ENCODE measurements around the gene ADGRG3. TPM values are rescaled to one million over a fixed set of nuclear protein-coding genes. Genes with fewer than 3 reads are reported as not detected.

The ADGRG3 gene
- total RNA-seq, 4 donors from 2014 or later, result 2.3 to 17.7 (median 4.4) TPM

DNA sequence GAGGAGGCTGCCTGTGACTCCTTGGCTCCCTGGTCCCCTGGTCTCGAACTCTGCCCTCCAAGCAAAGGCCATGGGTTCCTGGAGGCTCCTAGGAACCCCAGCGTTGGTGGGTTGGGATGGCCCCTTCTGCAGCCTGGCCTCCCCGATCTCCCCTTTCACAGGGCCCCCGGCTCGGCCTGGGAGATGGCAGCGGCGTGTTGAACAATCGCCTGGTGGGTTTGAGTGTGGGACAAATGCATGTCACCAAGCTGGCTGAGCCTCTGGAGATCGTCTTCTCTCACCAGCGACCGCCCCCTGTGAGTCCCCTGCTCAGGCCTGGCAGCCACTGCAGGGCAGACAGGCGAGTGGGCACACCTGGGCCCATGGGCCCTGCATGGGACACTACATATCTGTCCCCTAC, 10.9 kb downstream of the ADGRG3 start:
- ATAC-seq (ENCODE audit: low FRiP score) (no peak), DNase-seq (ENCODE audit: low spot score) (no peak)
- no peak for TF ChIP-seq CTCF (IDR thresholded peaks at IDR 0.05)

DNA sequence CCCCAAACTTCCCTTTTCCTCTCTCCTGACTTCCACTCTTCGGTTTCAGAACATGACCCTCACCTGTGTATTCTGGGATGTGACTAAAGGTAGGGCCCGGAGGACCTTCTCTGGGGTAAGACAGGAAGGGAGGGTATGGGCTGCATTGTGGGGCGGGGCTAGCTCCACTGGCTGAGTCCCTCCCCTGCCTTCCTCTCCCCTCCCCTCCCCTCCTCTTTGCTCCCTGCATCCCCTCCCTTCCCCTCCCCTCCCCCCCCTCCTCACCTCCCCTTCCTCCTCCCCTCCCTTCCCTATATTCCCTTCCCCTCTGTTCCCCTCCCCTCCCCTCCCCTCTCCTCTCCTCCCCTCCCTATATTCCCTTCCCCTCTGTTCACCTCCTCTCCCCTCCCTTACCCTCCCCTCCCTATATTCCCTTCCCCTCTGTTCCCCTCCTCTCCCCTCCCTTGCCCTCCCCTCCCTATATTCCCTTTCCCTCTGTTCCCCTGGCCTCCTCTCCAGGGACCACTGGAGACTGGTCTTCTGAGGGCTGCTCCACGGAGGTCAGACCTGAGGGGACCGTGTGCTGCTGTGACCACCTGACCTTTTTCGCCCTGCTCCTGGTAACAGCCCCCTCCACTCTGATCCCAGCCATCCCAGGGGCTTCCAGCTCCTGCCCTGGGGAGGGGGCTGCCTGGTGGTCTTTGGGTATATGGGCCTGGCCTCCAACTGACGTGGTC, 11.8 kb downstream of the ADGRG3 start:
- no peak for ATAC-seq (ENCODE audit: low FRiP score)
- TF ChIP-seq CTCF (IDR thresholded peaks at IDR 0.05), result no peak

GRCh38 chr16:57680842-57681375, 12.8 kb downstream of the ADGRG3 start:
- ATAC-seq (ENCODE audit: low FRiP score), result no peak
- no peak for DNase-seq (ENCODE audit: low spot score)
- no peak for TF ChIP-seq CTCF (IDR thresholded peaks at IDR 0.05)

More for the DNA sequence above, 11.8 kb downstream of the ADGRG3 start:
- DNase-seq (ENCODE audit: low spot score), result no peak

DNA sequence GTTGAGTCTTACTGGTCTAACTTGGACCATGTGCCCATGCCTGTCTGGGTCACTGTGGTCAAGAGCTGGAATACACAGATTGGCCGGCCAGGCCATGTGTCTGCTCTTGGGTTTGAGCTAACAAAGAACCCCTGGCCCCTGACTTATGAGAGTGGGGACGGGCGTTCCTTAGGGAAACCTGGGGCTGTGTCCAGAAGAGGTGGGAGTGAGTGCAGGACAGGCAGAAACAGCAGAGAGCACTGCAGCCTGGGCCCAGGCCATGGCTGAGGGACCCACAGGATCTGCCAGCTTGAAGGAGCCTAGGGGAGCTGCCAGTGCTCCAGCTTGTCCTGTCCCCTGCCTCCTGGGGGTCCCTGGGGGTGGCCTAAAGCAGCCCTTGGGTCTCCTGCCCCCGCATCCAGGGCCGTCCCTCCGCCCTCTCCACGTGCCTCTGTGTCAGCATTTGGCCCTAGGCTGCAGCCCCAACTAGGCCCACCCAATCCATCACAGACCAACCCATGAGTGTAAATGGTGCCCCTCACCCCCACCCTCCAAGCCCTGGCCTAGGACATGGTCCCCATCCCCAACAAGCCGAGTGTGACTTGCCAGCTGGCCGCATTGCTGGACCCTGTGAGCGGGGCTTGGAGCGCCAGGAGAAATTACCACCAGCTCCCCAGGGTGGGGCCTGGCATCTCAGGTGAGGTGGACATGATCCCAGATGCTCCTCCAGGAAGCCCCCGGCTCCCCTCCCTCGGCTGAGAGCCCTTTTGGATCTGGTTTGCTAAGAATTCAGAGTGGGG, 14.0 kb downstream of the ADGRG3 start:
- no peak for DNase-seq (ENCODE audit: low spot score)
- TF ChIP-seq CTCF (IDR thresholded peaks at IDR 0.05), result no peak
- ATAC-seq (ENCODE audit: low FRiP score), result no peak

- no peak for ATAC-seq (ENCODE audit: low FRiP score)
- TF ChIP-seq CTCF (IDR thresholded peaks at IDR 0.05), result no peak
- no peak for DNase-seq (ENCODE audit: low spot score)
Measured at GRCh38 chr16:57682809-57683635, 14.9 kb downstream of the ADGRG3 start.

GRCh38 chr16:57683636-57684545, 15.8 kb downstream of the ADGRG3 start:
- TF ChIP-seq CTCF (IDR thresholded peaks at IDR 0.05), result no peak
- DNase-seq (ENCODE audit: low spot score), result no peak
- no peak for ATAC-seq (ENCODE audit: low FRiP score)
